HT-29 (cell line): ENCODE results near the gene OBSCN. TPM values are rescaled to one million over a fixed set of nuclear protein-coding genes. Genes with fewer than 3 reads are reported as not detected.

Experiments
- DNase-seq: peaks from one replicate; pipeline ENCODE4 v3.0.0-alpha.2; 2015; ENCODE audit warnings: low spot score
- total RNA-seq: library from RNA; depleted of rRNA; stranded (reverse); fragments of >200 nt; shearing (Covaris generic); gene quantifications from 2 replicates; pipeline ENCODE4 v1.2.3, GENCODE V29; 2014

Gene OBSCN
- total RNA-seq, 1 experiment from 2014 or later: 16.7 TPM

GRCh38 chr1:228286505-228287417 is 78.9 kb downstream of the OBSCN start:
- DNase-seq: no peak

DNA sequence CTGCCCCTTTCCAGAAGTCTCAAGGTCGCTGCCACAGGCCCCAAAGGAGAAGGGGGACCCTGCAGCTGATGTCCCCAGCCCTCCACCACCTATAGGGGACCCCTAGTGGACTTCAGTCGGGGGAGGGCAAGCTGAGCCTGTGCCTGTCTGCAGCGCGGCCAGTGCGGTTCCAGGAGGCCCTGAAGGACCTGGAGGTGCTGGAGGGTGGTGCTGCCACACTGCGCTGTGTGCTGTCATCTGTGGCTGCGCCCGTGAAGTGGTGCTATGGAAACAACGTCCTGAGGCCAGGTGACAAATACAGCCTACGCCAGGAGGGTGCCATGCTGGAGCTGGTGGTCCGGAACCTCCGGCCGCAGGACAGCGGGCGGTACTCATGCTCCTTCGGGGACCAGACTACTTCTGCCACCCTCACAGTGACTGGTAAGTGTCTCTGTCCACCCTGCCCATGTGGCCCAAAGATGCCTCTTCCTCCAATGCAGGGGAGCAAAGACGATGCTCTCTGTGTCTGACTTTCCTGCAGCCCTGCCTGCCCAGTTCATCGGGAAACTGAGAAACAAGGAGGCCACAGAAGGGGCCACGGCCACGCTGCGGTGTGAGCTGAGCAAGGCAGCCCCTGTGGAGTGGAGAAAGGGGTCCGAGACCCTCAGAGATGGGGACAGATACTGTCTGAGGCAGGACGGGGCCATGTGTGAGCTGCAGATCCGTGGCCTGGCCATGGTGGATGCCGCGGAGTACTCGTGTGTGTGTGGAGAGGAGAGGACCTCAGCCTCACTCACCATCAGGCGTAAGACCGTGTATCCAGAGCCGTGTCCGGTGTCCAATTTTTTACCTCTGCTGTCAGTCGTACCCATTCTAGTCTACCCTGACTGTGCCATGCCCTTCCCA is 79.9 kb downstream of the OBSCN start:
- DNase-seq: no peak

- no peak for DNase-seq
These were observed 80.8 kb downstream of the OBSCN start for GRCh38 chr1:228288536-228289238.

DNA sequence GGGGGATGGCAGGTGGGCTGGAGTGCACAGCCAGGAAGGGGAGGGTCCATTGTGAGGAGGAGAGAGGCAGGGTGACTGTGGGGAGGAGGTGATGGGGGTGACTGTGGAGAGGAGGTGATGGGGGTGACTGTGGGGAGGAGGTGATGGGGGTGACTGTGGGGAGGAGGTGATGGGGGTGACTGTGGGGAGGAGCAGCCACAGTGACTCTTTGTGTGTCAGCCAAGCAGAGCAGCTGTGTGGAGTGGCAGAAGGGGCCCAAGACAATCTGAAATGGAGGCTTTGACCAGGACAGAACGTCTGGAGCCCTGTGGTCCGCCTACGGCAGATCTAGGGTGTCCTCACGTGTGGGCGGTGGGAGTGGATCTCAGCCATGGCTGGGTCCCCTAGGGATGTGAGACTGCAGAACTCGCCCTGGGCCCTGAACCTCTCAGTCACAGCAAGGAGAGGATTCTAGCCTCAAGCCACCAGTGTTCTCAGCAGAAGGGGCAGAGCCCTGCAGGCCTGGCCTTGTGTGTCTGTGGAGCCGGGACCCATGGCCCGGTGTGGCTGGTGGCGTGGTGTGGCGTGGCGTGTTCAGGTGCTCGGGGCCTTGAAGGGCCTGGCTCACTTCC is 81.5 kb downstream of the OBSCN start:
- DNase-seq: no peak

DNA sequence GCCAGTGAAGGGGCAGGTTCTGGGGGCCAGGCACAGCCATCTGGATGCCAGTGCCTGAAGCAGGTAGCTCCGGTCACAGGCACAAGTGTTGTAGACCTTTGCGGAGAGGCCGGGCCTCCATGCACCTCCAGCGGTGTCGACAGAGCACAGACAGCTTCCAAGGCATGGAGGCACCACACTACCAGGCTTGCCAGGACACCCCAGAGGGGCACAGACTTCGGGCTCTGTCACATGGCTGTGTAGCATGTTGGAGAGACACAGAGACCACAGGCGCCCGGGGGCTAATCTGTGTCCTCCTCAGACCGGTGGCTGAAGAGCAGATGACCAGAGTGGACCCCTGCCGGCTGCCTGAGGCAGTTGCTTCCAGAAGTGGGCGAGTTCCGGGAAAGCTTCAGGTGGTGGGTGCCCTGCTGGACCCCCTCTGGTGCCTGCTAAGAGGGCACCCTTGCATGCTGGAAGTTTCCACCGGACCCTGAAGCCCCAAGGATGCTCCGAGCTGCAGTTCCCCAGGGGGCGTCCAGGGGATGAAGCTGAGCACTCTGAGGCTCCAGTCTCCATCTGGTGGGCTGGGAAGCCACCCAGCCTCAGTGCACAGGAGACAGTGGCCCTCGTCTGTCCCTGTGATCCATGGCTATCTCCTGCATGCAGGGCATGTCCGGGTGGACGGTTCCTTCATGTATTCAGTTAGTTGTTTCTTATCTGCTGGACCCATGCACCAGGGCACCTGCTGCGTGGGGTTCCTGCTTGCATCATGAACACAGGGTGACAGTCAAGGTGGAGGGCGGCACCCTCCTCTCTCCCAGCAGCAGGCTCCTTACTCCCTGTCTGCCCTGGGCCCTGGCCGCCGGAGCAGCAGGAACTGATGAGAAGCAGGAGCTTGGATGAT is 82.4 kb downstream of the OBSCN start:
- no peak for DNase-seq

DNA sequence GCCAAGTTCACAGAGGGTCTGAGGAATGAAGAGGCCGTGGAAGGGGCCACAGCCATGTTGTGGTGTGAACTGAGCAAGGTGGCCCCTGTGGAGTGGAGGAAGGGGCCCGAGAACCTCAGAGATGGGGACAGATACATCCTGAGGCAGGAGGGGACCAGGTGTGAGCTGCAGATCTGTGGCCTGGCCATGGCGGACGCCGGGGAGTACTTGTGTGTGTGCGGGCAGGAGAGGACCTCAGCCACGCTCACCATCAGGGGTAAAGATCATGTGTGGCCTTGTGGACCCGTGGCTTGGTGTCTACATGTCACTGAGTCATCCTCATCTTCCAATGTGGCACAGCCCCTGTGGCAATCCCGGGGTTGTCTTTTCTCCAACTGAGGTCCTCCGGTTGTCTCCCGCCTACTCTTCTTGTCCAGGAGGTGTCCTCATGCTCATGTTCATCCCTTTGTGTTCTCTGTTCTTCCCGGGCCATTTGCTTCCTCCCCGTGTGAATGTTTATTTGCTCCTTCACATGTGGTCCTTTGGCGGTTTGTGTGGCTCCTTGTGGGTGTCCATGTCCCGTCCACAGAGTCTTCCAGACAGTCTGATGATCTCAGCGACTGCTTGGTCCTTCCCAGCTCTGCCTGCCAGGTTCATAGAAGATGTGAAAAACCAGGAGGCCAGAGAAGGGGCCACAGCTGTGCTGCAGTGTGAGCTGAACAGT is 84.2 kb downstream of the OBSCN start:
- DNase-seq: no peak

- no peak for DNase-seq
These were observed 84.7 kb downstream of the OBSCN start for GRCh38 chr1:228292609-228292911.

DNA sequence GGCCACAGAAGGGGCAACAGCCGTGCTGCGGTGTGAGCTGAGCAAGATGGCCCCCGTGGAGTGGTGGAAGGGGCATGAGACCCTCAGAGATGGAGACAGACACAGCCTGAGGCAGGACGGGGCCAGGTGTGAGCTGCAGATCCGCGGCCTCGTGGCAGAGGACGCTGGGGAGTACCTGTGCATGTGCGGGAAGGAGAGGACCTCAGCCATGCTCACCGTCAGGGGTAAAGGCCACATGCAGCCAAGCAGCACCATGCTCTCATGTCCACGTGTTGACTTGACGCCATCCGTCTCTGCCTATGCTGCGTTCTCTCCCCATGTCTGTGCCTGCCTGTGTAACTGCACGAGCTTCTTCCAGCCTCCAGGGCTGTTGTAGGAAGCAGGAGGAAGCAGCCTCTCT is 85.5 kb downstream of the OBSCN start:
- DNase-seq: no peak

DNA sequence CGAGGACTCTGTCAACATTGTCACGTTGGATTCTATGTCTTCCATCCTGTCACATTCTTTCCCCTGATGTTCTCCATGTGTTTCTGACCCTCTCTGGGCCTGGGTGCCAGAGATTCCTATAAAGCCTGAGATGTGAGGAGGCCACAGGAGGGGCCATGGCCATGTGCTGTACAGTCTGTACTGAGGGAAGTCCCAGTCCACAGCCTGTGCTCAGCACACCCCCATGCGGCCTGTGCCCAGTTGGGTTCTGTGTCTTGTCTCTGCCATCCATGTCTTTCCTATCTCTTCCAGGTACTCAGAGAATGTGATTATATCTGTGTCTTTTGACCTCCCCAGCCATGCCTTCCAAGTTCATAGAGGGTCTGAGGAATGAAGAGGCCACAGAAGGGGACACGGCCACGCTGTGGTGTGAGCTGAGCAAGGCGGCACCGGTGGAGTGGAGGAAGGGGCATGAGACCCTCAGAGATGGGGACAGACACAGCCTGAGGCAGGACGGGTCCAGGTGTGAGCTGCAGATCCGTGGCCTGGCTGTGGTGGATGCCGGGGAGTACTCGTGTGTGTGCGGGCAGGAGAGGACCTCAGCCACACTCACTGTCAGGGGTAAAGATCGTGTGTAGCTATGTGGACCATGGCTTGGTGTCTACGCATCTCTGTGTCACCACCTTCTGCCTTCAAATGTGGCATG is 86.1 kb downstream of the OBSCN start:
- no peak for DNase-seq

DNA sequence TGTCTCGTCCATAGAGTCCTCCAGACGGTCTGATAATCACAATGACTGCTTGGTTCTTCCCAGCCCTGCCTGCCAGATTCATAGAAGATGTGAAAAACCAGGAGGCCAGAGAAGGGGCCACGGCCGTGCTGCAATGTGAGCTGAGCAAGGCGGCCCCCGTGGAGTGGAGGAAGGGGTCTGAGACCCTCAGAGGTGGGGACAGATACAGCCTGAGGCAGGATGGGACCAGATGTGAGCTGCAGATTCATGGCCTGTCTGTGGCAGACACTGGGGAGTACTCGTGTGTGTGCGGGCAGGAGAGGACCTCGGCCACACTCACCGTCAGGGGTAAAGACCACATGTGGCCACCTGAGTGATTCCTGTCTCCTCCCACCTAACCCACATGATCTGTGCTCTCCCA is 86.9 kb downstream of the OBSCN start:
- no peak for DNase-seq

DNA sequence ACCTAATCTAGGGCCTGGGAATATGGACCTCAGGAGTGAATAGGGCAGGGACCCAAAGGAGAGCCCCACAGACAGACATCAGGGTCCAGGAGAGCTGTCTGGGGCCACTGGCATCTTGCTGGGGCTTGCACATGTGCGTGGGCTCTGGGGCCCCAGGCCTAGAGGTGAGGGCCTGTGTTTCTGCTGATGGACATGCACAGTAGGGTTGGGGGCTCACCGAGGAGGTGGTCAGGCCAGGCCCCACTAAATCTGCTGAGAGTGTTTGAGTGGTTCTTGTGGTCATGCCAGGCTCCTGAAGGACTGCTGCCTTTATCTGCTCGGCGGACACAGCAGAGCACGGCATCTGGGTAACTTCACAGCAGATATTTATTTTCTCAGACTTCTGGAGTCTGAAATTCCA is 87.4 kb downstream of the OBSCN start:
- no peak for DNase-seq

GRCh38 chr1:228295981-228296380 is 88.1 kb downstream of the OBSCN start:
- no peak for DNase-seq

DNA sequence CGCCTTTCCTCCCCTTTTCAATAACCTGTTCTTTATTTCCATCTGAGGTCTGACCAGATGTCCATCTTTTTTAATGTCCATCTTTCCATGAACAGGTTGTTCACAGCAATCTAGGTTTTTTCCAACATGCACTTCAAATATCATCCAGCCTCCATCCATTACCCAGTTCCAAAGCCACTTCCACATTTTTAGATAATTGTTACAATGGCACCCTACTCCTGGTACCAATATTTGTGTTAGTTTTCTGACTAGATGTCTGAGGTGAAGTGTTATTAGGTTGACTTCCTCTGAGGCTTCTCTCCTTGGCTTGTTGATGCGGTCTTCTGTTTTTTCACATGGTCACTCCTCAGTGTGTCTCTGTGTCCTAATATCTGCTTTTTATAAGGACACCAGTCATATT is 89.4 kb downstream of the OBSCN start:
- no peak for DNase-seq

DNA sequence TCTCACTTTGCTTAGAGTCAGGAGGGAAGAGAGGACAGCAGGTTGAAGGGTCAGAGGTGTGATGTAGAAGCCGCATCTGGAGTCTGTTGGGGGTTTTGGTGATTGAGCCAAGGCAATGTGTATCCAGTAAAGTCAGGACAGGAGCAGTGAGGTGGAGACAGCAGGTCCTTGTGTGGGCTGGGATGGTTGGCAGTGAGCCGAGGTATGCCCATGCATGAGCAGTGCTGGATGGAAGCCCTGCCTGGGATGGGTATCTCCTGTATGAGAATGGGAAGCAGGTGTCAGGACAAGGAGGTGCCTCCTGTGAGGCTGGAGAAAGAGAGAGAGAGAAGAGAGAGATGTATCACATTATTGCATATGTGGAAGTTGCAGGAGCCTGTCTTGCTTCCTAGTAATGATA is 90.0 kb downstream of the OBSCN start:
- no peak for DNase-seq

DNA sequence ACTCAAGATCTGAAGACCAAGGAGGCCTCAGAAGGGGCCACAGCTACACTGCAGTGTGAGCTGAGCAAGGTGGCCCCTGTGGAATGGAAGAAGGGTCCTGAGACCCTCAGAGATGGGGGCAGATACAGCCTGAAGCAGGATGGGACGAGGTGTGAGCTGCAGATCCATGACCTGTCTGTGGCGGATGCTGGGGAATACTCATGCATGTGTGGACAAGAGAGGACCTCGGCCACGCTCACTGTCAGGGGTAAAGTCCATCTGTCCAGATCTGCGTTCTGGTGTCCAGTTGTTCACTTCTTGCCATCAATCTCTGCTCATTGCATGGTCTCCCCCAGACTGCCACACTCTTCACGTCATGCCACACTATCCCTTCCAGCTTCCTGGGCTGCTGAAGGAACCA is 90.6 kb downstream of the OBSCN start:
- no peak for DNase-seq

DNA sequence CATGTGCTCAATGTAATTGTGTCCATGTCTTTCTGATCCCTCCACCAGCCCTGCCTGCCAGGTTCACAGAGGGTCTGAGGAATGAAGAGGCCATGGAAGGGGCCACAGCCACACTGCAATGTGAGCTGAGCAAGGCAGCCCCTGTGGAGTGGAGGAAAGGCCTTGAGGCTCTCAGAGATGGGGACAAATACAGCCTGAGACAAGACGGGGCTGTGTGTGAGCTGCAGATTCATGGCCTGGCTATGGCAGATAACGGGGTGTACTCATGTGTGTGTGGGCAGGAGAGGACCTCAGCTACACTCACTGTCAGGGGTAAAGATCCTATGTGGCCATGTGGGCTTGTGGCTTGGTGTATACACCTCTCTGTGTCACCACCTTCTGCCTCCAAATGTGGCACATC is 91.4 kb downstream of the OBSCN start:
- no peak for DNase-seq

- no peak for DNase-seq
These were observed 92.1 kb downstream of the OBSCN start for GRCh38 chr1:228299901-228300300.

- no peak for DNase-seq
These were observed 94.2 kb downstream of the OBSCN start for GRCh38 chr1:228302086-228302485.

- no peak for DNase-seq
These were observed 95.8 kb downstream of the OBSCN start for GRCh38 chr1:228303596-228303995.

GRCh38 chr1:228304225-228304624 is 96.4 kb downstream of the OBSCN start:
- DNase-seq: no peak
